Small intestine (tissue), 7 donors: ENCODE results near the gene NLRP13. TPM values are rescaled to one million over a fixed set of nuclear protein-coding genes. Genes with fewer than 3 reads are reported as not detected.

Source experiments
- DNase-seq, 2 donors: peaks; one replicate each; pipeline versions ENCODE4 v3.0.0 to v3.0.0-alpha.2; 2013
- FAIRE-seq: peaks from 2 replicates; lab custom pipeline; 2012; peaks lifted over from hg19 to GRCh38; lab: Jason Lieb, UNC
- H3K27ac ChIP-seq, 3 donors: one replicate each; pipeline ENCODE4 v1.5.1; 2013; ENCODE audit warnings: low read length in 2 of 3, mild to moderate bottlenecking in 2 of 3, control low read depth in 1 of 3, inconsistent platforms in 1 of 3, low read depth in 1 of 3, moderate library complexity in 1 of 3
- H3K27me3 ChIP-seq, 3 donors: one replicate each; pipeline ENCODE4 v1.6.1; 2013; ENCODE audit warnings: low read length in 3 of 3, inconsistent platforms in 1 of 3; ENCODE audit not compliant: control insufficient read depth in 3 of 3, insufficient read depth in 3 of 3
- H3K36me3 ChIP-seq, 3 donors: one replicate each; pipeline ENCODE4 v1.6.1; 2013; ENCODE audit warnings: low read length in 3 of 3, inconsistent platforms in 1 of 3, low read depth in 1 of 3, mild to moderate bottlenecking in 1 of 3, moderate library complexity in 1 of 3; ENCODE audit not compliant: control insufficient read depth in 3 of 3, insufficient read depth in 2 of 3
- H3K4me1 ChIP-seq, 3 donors: one replicate each; pipeline ENCODE4 v1.6.1; 2013; ENCODE audit warnings: low read length in 2 of 3, inconsistent platforms in 1 of 3, low read depth in 1 of 3, mild to moderate bottlenecking in 1 of 3, moderate library complexity in 1 of 3; ENCODE audit not compliant: control insufficient read depth in 3 of 3, insufficient read depth in 2 of 3
- H3K4me3 ChIP-seq, 3 donors: one replicate each; pipeline ENCODE4 v1.5.1; 2013; ENCODE audit warnings: low read length in 3 of 3, control low read depth in 1 of 3, inconsistent platforms in 1 of 3, low read depth in 1 of 3, mild to moderate bottlenecking in 1 of 3, moderate library complexity in 1 of 3
- H3K9me3 ChIP-seq, 2 donors: one replicate each; pipeline ENCODE4 v1.6.1; 2013; ENCODE audit warnings: low read depth in 1 of 2, low read length in 1 of 2; ENCODE audit not compliant: control insufficient read depth in 2 of 2, insufficient read depth in 1 of 2
- WGBS, 3 donors: extraction: QIAGEN DNeasy Blood & Tissue Kit; methylation state at CpG; one replicate each; pipeline ENCODE4 v1.1.7; 2013; 5-methylcytosine and 5-hydroxymethylcytosine counted together
- polyA plus RNA-seq, 4 donors: library from polyadenylated mRNA; stranded (reverse) in 3 of 4; unstranded in 1 of 4; fragments of 200-250 nt in 3 of 4; fragments of 120-200 nt in 1 of 4; gene quantifications; one replicate each; pipeline versions ENCODE4 v1.2.1 to v1.2.3, GENCODE V29; 2013
- donor health status: healthy with polysubstance abuse.
- donor health status: control.
- donor health status: control.
- donor health status: Bipolar disorder and iron deficiency.
- donor health status: healthy.

The NLRP13 gene
- polyA plus RNA-seq, 4 donors: not detected

DNA sequence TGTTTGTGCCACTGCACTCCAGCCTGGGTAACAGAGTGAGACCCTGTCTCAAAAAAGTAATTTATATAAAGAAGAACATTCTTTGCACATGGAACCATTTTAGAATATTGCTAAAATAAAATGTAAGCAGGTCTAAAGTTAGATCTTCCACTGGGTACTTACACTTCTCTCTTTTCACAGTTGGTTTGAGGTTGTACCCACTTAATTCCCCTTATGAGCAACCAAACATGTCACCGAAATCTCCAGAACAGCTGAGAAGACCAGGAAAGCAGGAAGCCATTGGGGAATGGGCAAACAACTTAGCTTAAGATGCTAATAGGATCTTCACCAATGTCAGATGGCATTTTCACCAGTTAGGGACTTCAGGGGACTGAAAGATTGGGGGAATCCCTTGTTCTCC, 77.0 kb downstream of the NLRP13 start:
- H3K4me3 ChIP-seq: no peak overlapping the region
- peaks cover 0 to 16% of the 10 kb centered on the region in 2 donors for H3K9me3 ChIP-seq
- no peaks in the 10 kb centered on the region for H3K4me1 ChIP-seq
- H3K27ac ChIP-seq: no peak overlapping the region
- 58 to 95% (median 68%) methylated on average over 1 of the region's 1 CpG for WGBS, 3 donors
- no peaks in the 10 kb centered on the region for H3K36me3 ChIP-seq
- no peaks in the 10 kb centered on the region for H3K27me3 ChIP-seq
- FAIRE-seq (no peak), DNase-seq (no peak)

Other genes starting within 250 kb of the NLRP13 start
- gene NLRP9, start 193.9 kb downstream of the NLRP13 start, polyA plus RNA-seq: under 1 TPM in 2 of 4 donors, not detected in 2; 0.01 TPM
- under 1 TPM in 2 of 4 donors, not detected in 2; 0.04 to 0.25 TPM for gene RFPL4A, start 173.2 kb downstream of the NLRP13 start, polyA plus RNA-seq
- gene RFPL4AL1, start 163.2 kb downstream of the NLRP13 start, polyA plus RNA-seq: not detected
- gene NLRP11, start 100.3 kb downstream of the NLRP13 start, polyA plus RNA-seq: under 1 TPM in 2 of 4 donors, not detected in 2; 0.07 to 0.10 TPM
- under 1 TPM in 1 of 4 donors, not detected in 3; 0.09 TPM for gene NLRP4, start 95.8 kb downstream of the NLRP13 start, polyA plus RNA-seq
- not detected for gene NLRP8, start 15.5 kb upstream of the NLRP13 start, polyA plus RNA-seq
- gene NLRP5, start 54.4 kb upstream of the NLRP13 start, polyA plus RNA-seq: not detected
- 10 to 100 TPM; 29.9 to 34.9 (median 31.8) TPM for gene ZNF787, start 189.0 kb upstream of the NLRP13 start, polyA plus RNA-seq
- 10 to 100 TPM; 20.1 to 40.6 (median 25.3) TPM for gene ZNF444, start 209.0 kb upstream of the NLRP13 start, polyA plus RNA-seq
- gene GALP, start 243.7 kb upstream of the NLRP13 start, polyA plus RNA-seq: not detected